Measurements from ENCODE around the gene TMEM179.

GRCh38 chr14:104550861-104551728 is 53.5 kb downstream of the TMEM179 start:
- TF ChIP-seq, protein P1, sequence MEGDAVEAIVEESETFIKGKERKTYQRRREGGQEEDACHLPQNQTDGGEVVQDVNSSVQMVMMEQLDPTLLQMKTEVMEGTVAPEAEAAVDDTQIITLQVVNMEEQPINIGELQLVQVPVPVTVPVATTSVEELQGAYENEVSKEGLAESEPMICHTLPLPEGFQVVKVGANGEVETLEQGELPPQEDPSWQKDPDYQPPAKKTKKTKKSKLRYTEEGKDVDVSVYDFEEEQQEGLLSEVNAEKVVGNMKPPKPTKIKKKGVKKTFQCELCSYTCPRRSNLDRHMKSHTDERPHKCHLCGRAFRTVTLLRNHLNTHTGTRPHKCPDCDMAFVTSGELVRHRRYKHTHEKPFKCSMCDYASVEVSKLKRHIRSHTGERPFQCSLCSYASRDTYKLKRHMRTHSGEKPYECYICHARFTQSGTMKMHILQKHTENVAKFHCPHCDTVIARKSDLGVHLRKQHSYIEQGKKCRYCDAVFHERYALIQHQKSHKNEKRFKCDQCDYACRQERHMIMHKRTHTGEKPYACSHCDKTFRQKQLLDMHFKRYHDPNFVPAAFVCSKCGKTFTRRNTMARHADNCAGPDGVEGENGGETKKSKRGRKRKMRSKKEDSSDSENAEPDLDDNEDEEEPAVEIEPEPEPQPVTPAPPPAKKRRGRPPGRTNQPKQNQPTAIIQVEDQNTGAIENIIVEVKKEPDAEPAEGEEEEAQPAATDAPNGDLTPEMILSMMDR (IDR thresholded peaks at IDR 0.05) = no peak
- no peak for TF ChIP-seq POLR2A (IDR thresholded peaks at IDR 0.05)
- TF ChIP-seq POLR2AphosphoS5 (IDR thresholded peaks at IDR 0.05) = no peak
